ENCODE results near the gene EBI3. TPM values are rescaled to one million over a fixed set of nuclear protein-coding genes. Genes with fewer than 3 reads are reported as not detected.

Gene EBI3
- total RNA-seq, 1 experiment from 2014 or later = 3.0 TPM

DNA sequence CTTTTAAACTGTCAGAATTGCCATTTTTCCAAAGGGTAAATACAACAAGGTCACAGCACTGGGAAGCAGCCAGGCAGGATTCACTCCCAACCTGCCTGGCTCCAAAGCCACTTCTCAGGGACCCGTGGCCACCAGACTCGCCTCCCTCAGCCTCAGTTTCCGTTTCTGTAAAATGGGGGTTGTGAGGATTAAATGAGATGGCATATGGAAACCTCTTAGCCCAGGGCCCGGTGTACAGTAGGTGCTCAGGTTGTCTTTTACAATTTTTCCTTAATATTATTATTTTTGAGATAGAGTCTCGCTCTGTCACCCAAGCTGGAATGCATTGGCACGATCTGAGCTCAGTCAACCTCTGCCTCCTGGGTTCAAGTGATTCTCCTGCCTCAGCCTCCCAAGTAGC lies 27.7 kb downstream of the EBI3 start:
- intact Hi-C loops (cut with micrococcal nuclease; ENCODE audit: unreplicated experiment) = no loop called here
- H3K27ac ChIP-seq (ENCODE audit: low read length) = no peak overlapping the region
- in situ Hi-C loops (cut with HindIII; ENCODE audit: low pct_unique_long_range_greater_than_20kb, low sequenced_read_pairs) = no loop called here
- ChIA-PET CTCF (no interaction called here), POLR2A (no interaction called here)
- no peaks in the 10 kb centered on the region for H3K9me3 ChIP-seq (ENCODE audit: control insufficient read depth, insufficient read depth, low read depth, low read length)
- no peaks in the 10 kb centered on the region for H3K27me3 ChIP-seq (ENCODE audit: control insufficient read depth, insufficient read depth, low read length)
- TF ChIP-seq, protein P1, sequence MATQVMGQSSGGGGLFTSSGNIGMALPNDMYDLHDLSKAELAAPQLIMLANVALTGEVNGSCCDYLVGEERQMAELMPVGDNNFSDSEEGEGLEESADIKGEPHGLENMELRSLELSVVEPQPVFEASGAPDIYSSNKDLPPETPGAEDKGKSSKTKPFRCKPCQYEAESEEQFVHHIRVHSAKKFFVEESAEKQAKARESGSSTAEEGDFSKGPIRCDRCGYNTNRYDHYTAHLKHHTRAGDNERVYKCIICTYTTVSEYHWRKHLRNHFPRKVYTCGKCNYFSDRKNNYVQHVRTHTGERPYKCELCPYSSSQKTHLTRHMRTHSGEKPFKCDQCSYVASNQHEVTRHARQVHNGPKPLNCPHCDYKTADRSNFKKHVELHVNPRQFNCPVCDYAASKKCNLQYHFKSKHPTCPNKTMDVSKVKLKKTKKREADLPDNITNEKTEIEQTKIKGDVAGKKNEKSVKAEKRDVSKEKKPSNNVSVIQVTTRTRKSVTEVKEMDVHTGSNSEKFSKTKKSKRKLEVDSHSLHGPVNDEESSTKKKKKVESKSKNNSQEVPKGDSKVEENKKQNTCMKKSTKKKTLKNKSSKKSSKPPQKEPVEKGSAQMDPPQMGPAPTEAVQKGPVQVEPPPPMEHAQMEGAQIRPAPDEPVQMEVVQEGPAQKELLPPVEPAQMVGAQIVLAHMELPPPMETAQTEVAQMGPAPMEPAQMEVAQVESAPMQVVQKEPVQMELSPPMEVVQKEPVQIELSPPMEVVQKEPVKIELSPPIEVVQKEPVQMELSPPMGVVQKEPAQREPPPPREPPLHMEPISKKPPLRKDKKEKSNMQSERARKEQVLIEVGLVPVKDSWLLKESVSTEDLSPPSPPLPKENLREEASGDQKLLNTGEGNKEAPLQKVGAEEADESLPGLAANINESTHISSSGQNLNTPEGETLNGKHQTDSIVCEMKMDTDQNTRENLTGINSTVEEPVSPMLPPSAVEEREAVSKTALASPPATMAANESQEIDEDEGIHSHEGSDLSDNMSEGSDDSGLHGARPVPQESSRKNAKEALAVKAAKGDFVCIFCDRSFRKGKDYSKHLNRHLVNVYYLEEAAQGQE (IDR thresholded peaks at IDR 0.05; ENCODE audit: insufficient read depth in 1 of 2, low read depth in 2 of 2, low read length in 1 of 2) = no peak
- TF ChIP-seq SIN3A (IDR thresholded peaks at IDR 0.05; ENCODE audit: borderline replicate concordance, insufficient read depth, low read depth, low read length) = no peak
- no peak for TF ChIP-seq POLR2AphosphoS5 (IDR thresholded peaks at IDR 0.05; ENCODE audit: low read depth, low read length)
- no peak for TF ChIP-seq TCF7L2 (IDR thresholded peaks at IDR 0.05; ENCODE audit: low read depth, low read length)
- TF ChIP-seq, protein P2, sequence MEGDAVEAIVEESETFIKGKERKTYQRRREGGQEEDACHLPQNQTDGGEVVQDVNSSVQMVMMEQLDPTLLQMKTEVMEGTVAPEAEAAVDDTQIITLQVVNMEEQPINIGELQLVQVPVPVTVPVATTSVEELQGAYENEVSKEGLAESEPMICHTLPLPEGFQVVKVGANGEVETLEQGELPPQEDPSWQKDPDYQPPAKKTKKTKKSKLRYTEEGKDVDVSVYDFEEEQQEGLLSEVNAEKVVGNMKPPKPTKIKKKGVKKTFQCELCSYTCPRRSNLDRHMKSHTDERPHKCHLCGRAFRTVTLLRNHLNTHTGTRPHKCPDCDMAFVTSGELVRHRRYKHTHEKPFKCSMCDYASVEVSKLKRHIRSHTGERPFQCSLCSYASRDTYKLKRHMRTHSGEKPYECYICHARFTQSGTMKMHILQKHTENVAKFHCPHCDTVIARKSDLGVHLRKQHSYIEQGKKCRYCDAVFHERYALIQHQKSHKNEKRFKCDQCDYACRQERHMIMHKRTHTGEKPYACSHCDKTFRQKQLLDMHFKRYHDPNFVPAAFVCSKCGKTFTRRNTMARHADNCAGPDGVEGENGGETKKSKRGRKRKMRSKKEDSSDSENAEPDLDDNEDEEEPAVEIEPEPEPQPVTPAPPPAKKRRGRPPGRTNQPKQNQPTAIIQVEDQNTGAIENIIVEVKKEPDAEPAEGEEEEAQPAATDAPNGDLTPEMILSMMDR (IDR thresholded peaks at IDR 0.05) = no peak
- no peak for DNase-seq (ENCODE audit: low read depth, low spot score)
- no peak overlapping the region for H3K4me3 ChIP-seq (ENCODE audit: low read depth in 2 of 2, low read length in 2 of 2)
- no peaks in the 10 kb centered on the region for H3K36me3 ChIP-seq (ENCODE audit: control insufficient read depth, insufficient read depth, low read length)
- BruUV-seq (replicated peaks) = no TSS peak
- ATAC-seq = no peak
- no peaks in the 10 kb centered on the region for H3K4me1 ChIP-seq (ENCODE audit: control insufficient read depth, insufficient read depth, low read length)

DNA sequence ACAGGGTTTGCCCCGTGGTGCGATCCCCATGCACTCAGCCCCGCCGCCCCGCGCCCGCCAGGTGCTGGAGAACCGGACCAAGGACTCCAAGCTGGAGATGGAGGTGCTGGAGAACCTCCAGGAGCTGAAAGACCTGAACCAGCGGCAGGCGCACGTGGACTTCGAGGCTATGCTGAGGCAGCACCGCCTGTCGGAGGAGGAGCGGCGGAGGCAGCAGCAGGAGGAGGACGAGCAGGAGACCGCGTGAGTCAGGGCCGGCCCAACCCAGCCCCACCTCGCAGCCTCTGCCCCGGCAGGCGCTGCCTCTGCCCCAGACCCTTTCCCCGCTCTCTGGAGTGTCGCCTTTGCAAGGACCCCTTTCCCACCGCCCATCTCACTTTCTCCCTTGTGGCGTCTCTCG lies 28.9 kb downstream of the EBI3 start:
- ChIA-PET POLR2A (no interaction called here), CTCF (no interaction called here)
- Histone ChIP-seq H3K9me3 (ENCODE audit: control insufficient read depth, insufficient read depth, low read depth, low read length) (no peaks in the 10 kb centered on the region), H3K4me1 (ENCODE audit: control insufficient read depth, insufficient read depth, low read length) (no peaks in the 10 kb centered on the region), H3K4me3 (ENCODE audit: low read depth in 2 of 2, low read length in 2 of 2) (no peak overlapping the region), H3K27ac (ENCODE audit: low read length) (no peak overlapping the region), H3K36me3 (ENCODE audit: control insufficient read depth, insufficient read depth, low read length) (no peaks in the 10 kb centered on the region), H3K27me3 (ENCODE audit: control insufficient read depth, insufficient read depth, low read length) (no peaks in the 10 kb centered on the region)
- intact Hi-C loops (cut with micrococcal nuclease; ENCODE audit: unreplicated experiment) = no loop called here
- ATAC-seq (no peak), DNase-seq (ENCODE audit: low read depth, low spot score) (no peak)
- in situ Hi-C loops (cut with HindIII; ENCODE audit: low pct_unique_long_range_greater_than_20kb, low sequenced_read_pairs) = no loop called here
- no TSS peak for BruUV-seq (replicated peaks)
- TF ChIP-seq, protein P2 (IDR thresholded peaks at IDR 0.05) = no peak
- TF ChIP-seq, protein P1 (IDR thresholded peaks at IDR 0.05; ENCODE audit: insufficient read depth in 1 of 2, low read depth in 2 of 2, low read length in 1 of 2) = no peak
- TF ChIP-seq SIN3A (IDR thresholded peaks at IDR 0.05; ENCODE audit: borderline replicate concordance, insufficient read depth, low read depth, low read length) = no peak
- TF ChIP-seq TCF7L2 (IDR thresholded peaks at IDR 0.05; ENCODE audit: low read depth, low read length) = no peak

Measured in Panc1 (cell line).